Fibroblast of the aortic adventitia (primary cell): Measurements from ENCODE around the gene MUC5AC. TPM values are rescaled to one million over a fixed set of nuclear protein-coding genes. Genes with fewer than 3 reads are reported as not detected.

Experiments
- DNase-seq: peaks from one replicate; pipeline ENCODE4 v3.0.0-alpha.2; 2010; ENCODE audit warnings: low read depth
- H3K4me3 ChIP-seq: 2 replicates; pipeline ENCODE4 v1.5.1; 2011; ENCODE audit warnings: low read depth, mild to moderate bottlenecking, control low read depth, low read length, moderate library complexity
- CTCF ChIP-seq: IDR thresholded peaks from 2 replicates; pipeline ENCODE4 v1.5.1; 2011; ENCODE audit warnings: mild to moderate bottlenecking, low read length, control low read depth, inconsistent platforms; ENCODE audit not compliant: insufficient read depth
- total RNA-seq: library from RNA; depleted of rRNA; stranded (reverse); fragments of >200 nt; gene quantifications from 2 replicates; pipeline ENCODE4 v1.2.3, GENCODE V29; 2012; ENCODE audit warnings: low replicate concordance

Gene MUC5AC
- total RNA-seq, 1 donor, result under 0.01 TPM

GRCh38 chr11:1205121-1205986, 47.6 kb downstream of the MUC5AC start:
- TF ChIP-seq CTCF, result no peak
- DNase-seq, result no peak
- no peak overlapping the region for H3K4me3 ChIP-seq

- TF ChIP-seq CTCF, result no peak
- H3K4me3 ChIP-seq, result no peak overlapping the region
- DNase-seq, result no peak
Measured at GRCh38 chr11:1205987-1206331, 48.2 kb downstream of the MUC5AC start.

- DNase-seq, result no peak
- no peak overlapping the region for H3K4me3 ChIP-seq
- no peak for TF ChIP-seq CTCF
Measured at GRCh38 chr11:1206391-1207271, 48.9 kb downstream of the MUC5AC start.

GRCh38 chr11:1207401-1208143, 49.8 kb downstream of the MUC5AC start:
- DNase-seq, result no peak
- no peak for TF ChIP-seq CTCF
- no peak overlapping the region for H3K4me3 ChIP-seq

- no peak for DNase-seq
- H3K4me3 ChIP-seq, result no peak overlapping the region
- TF ChIP-seq CTCF, result no peak
Measured at GRCh38 chr11:1208144-1208393, 50.3 kb downstream of the MUC5AC start.

GRCh38 chr11:1208394-1209261, 50.9 kb downstream of the MUC5AC start:
- DNase-seq, result no peak
- TF ChIP-seq CTCF, result no peak

More at GRCh38 chr11:1208394-1209261, 50.9 kb downstream of the MUC5AC start:
- no peak overlapping the region for H3K4me3 ChIP-seq
